ENCODE results near the gene ILK. TPM values are rescaled to one million over a fixed set of nuclear protein-coding genes. Genes with fewer than 3 reads are reported as not detected.

The ILK gene
- total RNA-seq, 2 donors from 2014 or later = 82.8 to 137 TPM

DNA sequence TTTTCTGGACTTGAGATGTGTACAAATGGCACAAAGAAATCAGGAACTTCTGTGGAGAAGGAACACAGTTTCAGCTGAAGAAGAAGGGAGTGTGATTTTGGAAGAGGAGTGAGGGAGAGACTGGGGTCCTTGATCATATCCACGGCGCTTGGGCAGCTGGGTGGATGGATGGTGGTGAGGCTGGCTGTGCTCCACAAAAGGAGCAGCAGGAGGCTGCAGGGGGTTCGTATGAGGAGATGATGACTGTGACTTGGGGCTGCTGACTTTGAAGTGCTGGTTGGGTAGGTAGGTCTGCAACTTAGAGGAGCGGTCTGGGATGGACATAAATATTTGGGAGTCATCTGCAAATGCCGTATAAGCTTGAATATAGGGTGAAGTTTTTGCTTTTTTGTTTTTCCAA lies 53.4 kb downstream of the ILK start:
- ATAC-seq = no peak
- Histone ChIP-seq H3K36me3 (replicated peaks in 1 of 2; ENCODE audit: insufficient read depth in 1 of 2, low read depth in 2 of 2) (no peaks in the 10 kb centered on the region), H3K27me3 (no peaks in the 10 kb centered on the region), H3K4me1 (peaks cover 12% of the 10 kb centered on the region), H3K4me3 (no peak overlapping the region), H3K9me3 (no peaks in the 10 kb centered on the region), H3K27ac (no peak overlapping the region)
- WGBS, 2 donors = 83 to 85% methylated on average over 5 of the region's 5 CpGs
- no peak for DNase-seq
- TF ChIP-seq, protein P1, sequence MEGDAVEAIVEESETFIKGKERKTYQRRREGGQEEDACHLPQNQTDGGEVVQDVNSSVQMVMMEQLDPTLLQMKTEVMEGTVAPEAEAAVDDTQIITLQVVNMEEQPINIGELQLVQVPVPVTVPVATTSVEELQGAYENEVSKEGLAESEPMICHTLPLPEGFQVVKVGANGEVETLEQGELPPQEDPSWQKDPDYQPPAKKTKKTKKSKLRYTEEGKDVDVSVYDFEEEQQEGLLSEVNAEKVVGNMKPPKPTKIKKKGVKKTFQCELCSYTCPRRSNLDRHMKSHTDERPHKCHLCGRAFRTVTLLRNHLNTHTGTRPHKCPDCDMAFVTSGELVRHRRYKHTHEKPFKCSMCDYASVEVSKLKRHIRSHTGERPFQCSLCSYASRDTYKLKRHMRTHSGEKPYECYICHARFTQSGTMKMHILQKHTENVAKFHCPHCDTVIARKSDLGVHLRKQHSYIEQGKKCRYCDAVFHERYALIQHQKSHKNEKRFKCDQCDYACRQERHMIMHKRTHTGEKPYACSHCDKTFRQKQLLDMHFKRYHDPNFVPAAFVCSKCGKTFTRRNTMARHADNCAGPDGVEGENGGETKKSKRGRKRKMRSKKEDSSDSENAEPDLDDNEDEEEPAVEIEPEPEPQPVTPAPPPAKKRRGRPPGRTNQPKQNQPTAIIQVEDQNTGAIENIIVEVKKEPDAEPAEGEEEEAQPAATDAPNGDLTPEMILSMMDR (IDR thresholded peaks at IDR 0.05) = no peak
- intact Hi-C loops (cut with DNase I) = no loop called here

DNA sequence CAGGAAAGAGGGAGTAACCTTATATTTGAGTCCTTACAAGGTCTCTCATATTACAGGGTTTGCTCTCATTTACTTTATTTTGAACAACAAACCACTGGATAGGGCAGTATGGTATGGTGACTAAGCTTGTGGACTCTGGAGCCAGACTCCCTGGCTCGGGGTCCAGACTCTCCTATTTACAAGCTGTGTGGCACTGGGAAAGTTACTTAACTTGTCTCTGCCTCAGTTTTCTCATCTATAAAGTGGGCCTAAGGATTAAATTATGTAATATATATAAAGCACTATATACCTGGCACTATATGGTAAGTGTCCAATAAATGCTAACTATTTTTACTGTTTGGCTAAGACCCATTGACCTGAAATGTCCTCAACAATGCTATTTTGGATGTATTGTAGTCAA lies 53.8 kb downstream of the ILK start:
- DNase-seq (no peak), ATAC-seq (no peak)
- no peaks in the 10 kb centered on the region for H3K27me3 ChIP-seq
- peaks cover 12% of the 10 kb centered on the region for H3K4me1 ChIP-seq
- 59 to 75% methylated on average over 1 of the region's 1 CpG for WGBS, 2 donors
- H3K9me3 ChIP-seq = no peaks in the 10 kb centered on the region
- H3K27ac ChIP-seq = no peak overlapping the region
- H3K36me3 ChIP-seq (replicated peaks in 1 of 2; ENCODE audit: insufficient read depth in 1 of 2, low read depth in 2 of 2) = no peaks in the 10 kb centered on the region
- intact Hi-C loops (cut with DNase I) = no loop called here
- TF ChIP-seq POLR2A (IDR thresholded peaks at IDR 0.05) = no peak
- TF ChIP-seq, protein P1 (IDR thresholded peaks at IDR 0.05) = no peak
- H3K4me3 ChIP-seq = no peak overlapping the region

DNA sequence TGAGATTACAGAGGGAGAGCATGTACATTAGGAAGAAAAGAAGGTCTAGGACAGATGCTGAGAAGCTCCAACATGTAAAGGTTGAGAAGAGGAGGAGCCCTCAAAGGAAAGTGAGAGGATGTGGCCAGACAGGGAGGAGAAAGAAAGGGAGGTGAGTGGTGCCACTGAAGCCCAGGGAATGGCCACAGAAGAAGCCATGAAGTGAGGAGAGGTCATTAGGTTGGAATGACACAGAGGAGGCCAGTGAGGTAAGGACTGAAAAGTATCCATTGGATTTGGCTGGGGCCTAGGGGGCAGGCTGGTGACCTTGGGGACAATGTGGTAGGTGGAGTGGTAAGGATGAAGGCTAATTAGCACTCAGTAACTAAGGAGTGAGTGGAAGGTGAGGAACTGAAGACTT lies 55.1 kb downstream of the ILK start:
- intact Hi-C loops (cut with DNase I) = no loop called here
- ATAC-seq (no peak), DNase-seq (no peak)
- H3K36me3 ChIP-seq (replicated peaks in 1 of 2; ENCODE audit: insufficient read depth in 1 of 2, low read depth in 2 of 2) = no peaks in the 10 kb centered on the region
- no peak for TF ChIP-seq POLR2A (IDR thresholded peaks at IDR 0.05)
- TF ChIP-seq, protein P1 (IDR thresholded peaks at IDR 0.05) = no peak
- no peaks in the 10 kb centered on the region for H3K27me3 ChIP-seq
- H3K27ac ChIP-seq = no peak overlapping the region
- peaks cover 12% of the 10 kb centered on the region for H3K4me1 ChIP-seq
- no peak overlapping the region for H3K4me3 ChIP-seq
- no peaks in the 10 kb centered on the region for H3K9me3 ChIP-seq

Other genes with a start within 250 kb of the ILK start
- gene SMPD1, start 213.3 kb upstream of the ILK start, total RNA-seq = 10 to 100 TPM; 17.1 to 29.7 TPM
- gene APBB1, start 184.7 kb upstream of the ILK start, total RNA-seq = 10 to 100 TPM; 25.4 to 48.5 TPM
- 1 to 10 TPM in 1 of 2 donors, not detected in 1; 1.3 TPM for gene HPX, start 162.8 kb upstream of the ILK start, total RNA-seq
- gene TRIM3, start 129.8 kb upstream of the ILK start, total RNA-seq = 10 to 100 TPM; 22.1 to 24.9 TPM
- gene ARFIP2, start 122.4 kb upstream of the ILK start, total RNA-seq = 10 to 100 TPM; 47.2 to 82.7 TPM
- 10 to 100 TPM; 17.1 to 22.3 TPM for gene TIMM10B, start 122.3 kb upstream of the ILK start, total RNA-seq
- 10 to 100 TPM; 14.5 to 19.1 TPM for gene DNHD1, start 106.5 kb upstream of the ILK start, total RNA-seq
- gene RRP8, start 158 bp upstream of the ILK start, total RNA-seq = 1 to 10 TPM; 5.4 to 8.9 TPM
- gene TAF10, start 8.4 kb downstream of the ILK start, total RNA-seq = 100 to 1,000 TPM; 115 to 215 TPM
- gene TPP1, start 15.6 kb downstream of the ILK start, total RNA-seq = 10 to 100 TPM; 20.8 TPM
- 10 to 100 TPM in 1 of 2 donors, 1 to 10 TPM in 1; 6.0 to 10.9 TPM for gene DCHS1, start 52.0 kb downstream of the ILK start, total RNA-seq
- gene MRPL17, start 79.6 kb downstream of the ILK start, total RNA-seq = 100 to 1,000 TPM in 1 of 2 donors, 10 to 100 TPM in 1; 19.4 to 263 TPM
- gene OR2AG2, start 168.2 kb downstream of the ILK start, total RNA-seq = under 1 TPM; under 0.01 to 0.26 TPM
- gene OR2AG1, start 179.2 kb downstream of the ILK start, total RNA-seq = not detected
- gene OR6A2, start 195.9 kb downstream of the ILK start, total RNA-seq = 1 to 10 TPM; 1.0 to 2.3 TPM
- gene OR10A5, start 241.9 kb downstream of the ILK start, total RNA-seq = not detected

Data from body of pancreas (tissue), 4 donors.